Measurements from ENCODE around the gene TAF11L9.
"Not testable (repeated sequence)": the region's sequence is repeated elsewhere in the genome, so short reads cannot be mapped to it uniquely, and the experiment has no call there.

DNA sequence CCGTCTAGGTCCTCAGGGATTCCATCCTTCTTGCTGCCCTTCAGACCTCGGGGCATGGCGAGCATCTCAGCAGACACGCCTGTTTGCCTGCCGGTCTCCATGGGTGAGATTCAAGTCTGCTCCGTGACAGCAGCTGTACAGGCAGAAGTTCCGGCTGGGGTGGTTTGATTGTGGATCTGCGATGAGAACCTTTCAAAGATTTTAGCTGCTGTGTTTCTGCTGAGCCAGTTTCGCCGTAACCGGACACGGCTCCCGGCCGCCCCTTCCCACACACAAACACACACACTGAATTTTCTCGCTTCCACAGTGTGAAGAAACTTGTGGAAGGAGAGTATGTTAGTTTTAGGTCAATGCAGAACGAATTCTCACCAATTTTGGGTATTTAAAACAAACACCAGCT is 8.5 kb downstream of the TAF11L9 start, which contains the start of gene TAF11L7:
- not testable (repeated sequence) for TF ChIP-seq CTCF (conservative IDR thresholded peaks at IDR 0.05); ZFX (IDR thresholded peaks at IDR 0.05)

All from C4-2B (cell line).